ENCODE data around the gene TCL1B. TPM values are rescaled to one million over a fixed set of nuclear protein-coding genes. Genes with fewer than 3 reads are reported as not detected.

Gene TCL1B, protein sequence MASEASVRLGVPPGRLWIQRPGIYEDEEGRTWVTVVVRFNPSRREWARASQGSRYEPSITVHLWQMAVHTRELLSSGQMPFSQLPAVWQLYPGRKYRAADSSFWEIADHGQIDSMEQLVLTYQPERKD
- not detected for total RNA-seq

- 81 to 82% methylated on average over 30 to 38 of the region's 38 CpGs for WGBS, 2 donors
- Histone ChIP-seq H3K4me3 (no peak within 1 kb of the TSS), H3K4me1 (no peaks in the 10 kb centered on the region), H3K27ac (no peak within 1 kb of the TSS), H3K36me3 (no peaks in the 10 kb centered on the region), H3K9me3 (no peaks in the 10 kb centered on the region), H3K27me3 (no peaks in the 10 kb centered on the region)
- TF ChIP-seq EP300 (IDR thresholded peaks at IDR 0.05) (no peak), CTCF (IDR thresholded peaks at IDR 0.05) (no peak), POLR2A (IDR thresholded peaks at IDR 0.05) (no peak)
- DNase-seq (ENCODE audit: low spot score in 2 of 2), result no peak
Observed at GRCh38 chr14:95685978-95686922, at the start of gene TCL1B. Gene TCL1B, plus strand, starts transcription at chr14:95686426. Its CDS starts 42 bp downstream, at chr14:95686468.

- WGBS, 2 donors, result 87 to 91% methylated on average over 3 of the region's 3 CpGs
- H3K9me3 ChIP-seq, result no peaks in the 10 kb centered on the region
- no peak for TF ChIP-seq CTCF (IDR thresholded peaks at IDR 0.05)
- no peak for TF ChIP-seq POLR2A (IDR thresholded peaks at IDR 0.05)
- TF ChIP-seq EP300 (IDR thresholded peaks at IDR 0.05), result no peak
- no peaks in the 10 kb centered on the region for H3K27me3 ChIP-seq
- no peaks in the 10 kb centered on the region for H3K36me3 ChIP-seq
- DNase-seq (ENCODE audit: low spot score in 2 of 2), result no peak
- no peak overlapping the region for H3K4me3 ChIP-seq
- no peaks in the 10 kb centered on the region for H3K4me1 ChIP-seq
- no peak overlapping the region for H3K27ac ChIP-seq
Observed at GRCh38 chr14:95644981-95645380, 41.2 kb upstream of the TCL1B start.

DNA sequence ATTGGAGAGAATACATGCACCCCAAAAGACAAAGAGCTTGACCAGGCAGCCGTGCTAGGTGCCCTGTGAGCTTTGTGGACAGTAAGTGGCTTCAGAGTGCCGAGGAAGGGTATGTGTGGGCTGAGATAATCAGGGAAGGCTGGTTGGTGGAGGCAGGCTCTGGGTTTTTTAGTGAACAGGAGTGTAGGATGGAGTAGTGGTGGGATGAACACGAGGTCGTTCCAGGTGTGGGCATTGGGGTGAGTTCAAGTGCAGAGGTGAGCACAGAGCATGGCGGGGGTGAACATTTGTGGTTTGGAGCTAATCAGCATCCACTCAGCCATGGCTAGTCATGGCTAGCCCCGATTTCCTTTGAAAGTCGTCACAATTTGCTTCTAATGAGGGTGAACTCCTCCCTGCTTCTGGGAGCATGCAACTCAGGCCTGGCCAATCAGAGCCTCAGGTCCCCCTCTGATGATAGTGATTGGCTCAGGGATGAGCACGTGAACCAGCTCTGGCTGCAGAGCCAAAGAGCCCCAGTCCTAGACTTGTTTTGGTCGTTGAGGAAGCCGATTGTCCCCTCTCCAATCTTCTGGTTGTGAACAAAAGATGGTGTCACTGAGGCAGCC, 40.7 kb upstream of the TCL1B start:
- Histone ChIP-seq H3K4me3 (no peak overlapping the region), H3K27me3 (no peaks in the 10 kb centered on the region), H3K36me3 (no peaks in the 10 kb centered on the region), H3K27ac (no peak overlapping the region), H3K4me1 (no peaks in the 10 kb centered on the region), H3K9me3 (no peaks in the 10 kb centered on the region)
- 80 to 86% methylated on average over 10 of the region's 10 CpGs for WGBS, 2 donors
- TF ChIP-seq CTCF (IDR thresholded peaks at IDR 0.05) (no peak), POLR2A (IDR thresholded peaks at IDR 0.05) (no peak), EP300 (IDR thresholded peaks at IDR 0.05) (no peak)
- no peak for DNase-seq (ENCODE audit: low spot score in 2 of 2)

DNA sequence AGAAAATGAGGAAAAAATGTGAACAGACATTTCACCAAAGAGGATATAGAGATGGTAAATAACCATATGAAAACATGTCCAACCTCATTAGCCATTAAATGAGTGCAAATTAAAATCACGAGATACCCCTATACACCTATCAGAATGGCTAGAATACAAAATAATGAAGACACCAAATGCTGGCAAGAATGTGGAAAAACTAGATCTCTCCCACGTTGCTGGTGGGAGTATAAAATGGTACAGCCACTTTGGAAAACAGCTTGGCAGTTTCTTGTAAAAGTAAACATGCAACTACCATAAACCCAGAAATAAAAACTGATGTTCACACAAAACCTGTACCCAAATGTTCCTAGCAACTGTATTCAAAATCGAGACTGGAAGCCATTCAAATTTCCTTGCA, 38.3 kb upstream of the TCL1B start:
- Histone ChIP-seq H3K36me3 (no peaks in the 10 kb centered on the region), H3K4me3 (no peak overlapping the region), H3K27ac (no peak overlapping the region), H3K4me1 (no peaks in the 10 kb centered on the region), H3K9me3 (no peaks in the 10 kb centered on the region), H3K27me3 (no peaks in the 10 kb centered on the region)
- DNase-seq (ENCODE audit: low spot score in 2 of 2), result no peak
- TF ChIP-seq EP300 (IDR thresholded peaks at IDR 0.05) (no peak), POLR2A (IDR thresholded peaks at IDR 0.05) (no peak), CTCF (IDR thresholded peaks at IDR 0.05) (no peak)
- WGBS, 2 donors, result 76 to 78% methylated on average over 3 of the region's 3 CpGs

GRCh38 chr14:95649230-95649629, 37.0 kb upstream of the TCL1B start:
- Histone ChIP-seq H3K27me3 (no peaks in the 10 kb centered on the region), H3K27ac (no peak overlapping the region), H3K36me3 (no peaks in the 10 kb centered on the region), H3K4me3 (no peak overlapping the region), H3K9me3 (no peaks in the 10 kb centered on the region), H3K4me1 (no peaks in the 10 kb centered on the region)
- TF ChIP-seq EP300 (IDR thresholded peaks at IDR 0.05), result no peak
- no peak for TF ChIP-seq POLR2A (IDR thresholded peaks at IDR 0.05)
- TF ChIP-seq CTCF (IDR thresholded peaks at IDR 0.05), result no peak
- 71 to 79% methylated on average over 7 of the region's 7 CpGs for WGBS, 2 donors
- DNase-seq (ENCODE audit: low spot score in 2 of 2), result no peak
